Right lung (tissue), 5 donors: ENCODE data around the gene RELN. TPM values are rescaled to one million over a fixed set of nuclear protein-coding genes. Genes with fewer than 3 reads are reported as not detected.
"Not testable (repeated sequence)": the region's sequence is repeated elsewhere in the genome, so short reads cannot be mapped to it uniquely, and the experiment has no call there.

Experiments used
- DNase-seq, 2 donors: peaks; one replicate each; pipeline ENCODE4 v3.0.0-alpha.2; 2013
- polyA plus RNA-seq, 5 donors: library from polyadenylated mRNA; unstranded; fragments of 120-200 nt; gene quantifications; one replicate each; pipeline versions ENCODE4 v1.2.1 to v1.2.3, GENCODE V29; 2013; ENCODE audit warnings: inconsistent platforms in 1 of 5, low replicate concordance in 1 of 5; ENCODE audit not compliant: insufficient read length in 5 of 5, insufficient read depth in 1 of 5

Gene RELN
- polyA plus RNA-seq, 5 donors: 8.7 to 24.7 (median 17.2) TPM

DNA sequence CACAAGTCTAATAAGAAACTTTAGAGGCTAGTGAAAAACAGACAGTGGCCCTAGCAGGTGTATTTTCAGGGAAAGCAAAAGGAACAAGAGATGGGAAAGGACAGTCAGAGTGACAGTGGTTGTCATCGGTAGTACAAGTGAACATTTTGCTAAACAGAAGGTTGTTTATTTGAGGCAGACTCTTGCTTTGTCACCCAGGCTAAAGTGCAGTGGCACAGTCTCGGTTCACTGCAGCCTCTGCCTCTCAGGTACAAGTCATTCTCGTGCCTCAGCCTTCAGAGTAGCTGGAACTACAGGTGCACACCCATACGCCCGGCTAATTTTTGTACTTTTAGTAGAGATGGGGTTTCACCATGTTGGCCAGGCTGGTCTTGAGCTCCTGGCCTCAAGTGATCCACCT, 195.8 kb downstream of the RELN start:
- no peak for DNase-seq

DNA sequence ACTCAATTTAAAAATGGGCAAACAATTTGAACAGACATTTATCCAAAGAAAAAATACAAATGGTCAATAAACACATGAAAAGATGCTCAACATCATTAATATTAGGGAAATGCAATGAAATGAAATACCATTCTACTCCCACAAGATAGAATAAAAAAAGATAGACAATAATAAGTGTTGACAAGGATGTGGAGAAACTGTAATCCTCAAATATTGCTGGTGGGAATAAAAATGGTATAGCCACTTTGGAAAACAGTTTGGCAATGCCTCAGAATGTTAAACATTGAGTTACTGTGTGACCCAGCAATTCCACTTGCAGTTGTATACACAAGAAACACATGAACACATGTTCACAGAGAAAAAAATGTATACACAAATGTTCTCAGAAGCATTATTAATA, 197.6 kb downstream of the RELN start:
- DNase-seq: no peak

DNA sequence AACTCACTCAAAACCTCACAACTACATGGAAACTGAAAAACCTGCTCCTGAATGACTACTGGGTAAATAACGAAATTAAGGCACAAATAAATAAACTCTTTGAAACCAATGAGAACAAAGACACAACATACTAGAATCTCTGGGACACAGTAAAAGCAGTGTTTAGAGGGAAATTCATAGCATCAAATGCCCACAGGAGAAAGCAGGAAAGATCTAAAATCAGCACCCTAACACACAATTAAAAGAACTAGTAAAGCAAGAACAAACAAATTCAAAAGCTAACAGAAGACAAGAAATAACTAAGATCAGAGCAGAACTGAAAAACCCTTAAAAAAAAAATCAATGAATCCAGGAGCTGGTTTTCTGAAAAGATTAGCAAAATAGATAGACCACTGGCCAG, 202.4 kb downstream of the RELN start:
- DNase-seq: not testable (repeated sequence)

DNA sequence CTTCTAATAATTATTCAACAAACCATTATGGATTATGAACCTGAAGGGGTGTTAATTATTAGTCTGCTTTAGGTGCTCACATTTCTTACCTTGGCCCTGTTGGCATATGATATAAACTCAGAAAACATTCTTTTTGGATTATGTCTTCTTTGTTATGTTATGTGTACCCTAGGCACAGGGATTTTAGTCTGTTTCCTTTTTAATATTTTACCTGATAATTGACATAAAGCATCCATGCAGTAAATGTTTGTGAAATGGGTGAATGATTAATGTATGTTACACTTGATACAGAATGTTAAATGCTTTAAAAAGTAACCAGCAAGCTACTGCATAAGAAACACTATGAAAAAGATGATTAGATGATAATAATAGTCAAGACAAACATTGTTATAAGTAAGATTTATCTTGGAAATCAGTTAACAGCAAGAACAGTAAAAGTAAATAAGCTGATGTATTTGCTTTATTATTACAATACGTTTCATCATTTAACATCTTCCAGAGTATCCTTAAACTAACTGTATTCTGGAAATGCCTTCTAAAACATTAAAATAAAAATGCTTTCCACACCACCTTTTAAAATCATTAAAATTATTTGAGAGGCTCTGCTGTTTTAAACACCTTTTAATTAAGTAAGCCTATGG, 204.7 kb downstream of the RELN start:
- no peak for DNase-seq

DNA sequence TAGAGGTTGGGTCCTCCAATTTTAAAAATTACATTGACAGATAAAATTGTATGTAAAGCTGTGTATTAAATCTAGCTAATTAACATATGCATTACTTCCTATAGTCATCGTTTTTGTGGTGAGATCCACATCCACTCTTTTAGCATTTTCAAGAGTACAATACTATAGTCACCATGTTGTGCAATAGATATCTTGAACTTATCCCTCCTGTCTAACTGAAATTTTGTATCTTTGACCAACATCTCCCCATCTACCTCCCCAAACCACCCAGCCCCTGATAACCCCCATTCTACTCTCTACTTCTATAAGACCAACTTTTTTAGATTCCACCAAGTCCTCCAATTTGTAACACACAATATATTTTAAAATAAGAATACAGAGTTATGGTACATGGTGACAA, 208.0 kb downstream of the RELN start:
- DNase-seq: no peak

- DNase-seq: not testable (repeated sequence)
Measured at GRCh38 chr7:103780561-103780960, 208.9 kb downstream of the RELN start.

- DNase-seq: no peak
Measured at GRCh38 chr7:103777440-103777839, 212.0 kb downstream of the RELN start.

DNA sequence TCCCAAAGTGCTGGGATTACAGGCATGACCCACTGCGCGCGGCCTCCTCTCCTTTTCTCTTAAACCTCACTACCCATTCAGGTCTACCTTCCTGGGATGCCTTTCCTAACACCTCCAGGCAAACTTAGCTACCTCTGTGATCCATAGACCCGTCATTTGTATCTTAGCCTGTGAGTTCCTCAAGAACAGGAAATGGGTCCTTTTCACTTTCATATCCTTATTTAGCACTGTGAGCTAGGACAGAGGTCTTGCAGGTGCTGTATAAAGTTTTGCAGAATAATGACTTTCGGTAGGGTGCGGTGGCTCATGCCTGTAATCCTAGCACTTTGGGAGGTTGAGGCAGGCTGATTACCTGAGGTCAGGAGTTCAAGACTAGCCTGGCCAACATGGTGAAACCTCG, 215.7 kb downstream of the RELN start:
- no peak for DNase-seq

GRCh38 chr7:103772171-103772773, 217.2 kb downstream of the RELN start:
- no peak for DNase-seq

GRCh38 chr7:103771294-103771693, 218.2 kb downstream of the RELN start:
- DNase-seq: no peak

DNA sequence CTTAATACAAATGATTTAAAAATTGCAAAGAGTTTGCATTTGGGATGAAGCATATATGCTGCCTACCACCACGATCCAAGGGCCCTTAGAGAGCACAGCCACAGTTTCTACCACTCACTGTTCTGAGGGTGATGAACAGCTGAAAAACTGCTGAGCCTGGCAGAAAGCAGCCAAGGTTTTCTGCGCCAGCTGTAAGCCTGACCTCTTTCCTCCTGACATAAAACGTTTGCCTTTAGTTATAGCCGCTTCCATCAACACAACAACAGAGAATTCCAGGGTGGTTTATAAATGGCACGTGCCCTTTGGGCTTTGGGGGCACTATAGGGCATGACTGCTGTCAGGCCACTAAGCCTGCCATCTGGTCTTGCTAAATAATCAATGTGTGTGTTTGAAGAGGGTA, 222.8 kb downstream of the RELN start:
- DNase-seq: peak; percentile 15 to 23

- DNase-seq: no peak
Measured at GRCh38 chr7:103765901-103766300, 223.6 kb downstream of the RELN start.

DNA sequence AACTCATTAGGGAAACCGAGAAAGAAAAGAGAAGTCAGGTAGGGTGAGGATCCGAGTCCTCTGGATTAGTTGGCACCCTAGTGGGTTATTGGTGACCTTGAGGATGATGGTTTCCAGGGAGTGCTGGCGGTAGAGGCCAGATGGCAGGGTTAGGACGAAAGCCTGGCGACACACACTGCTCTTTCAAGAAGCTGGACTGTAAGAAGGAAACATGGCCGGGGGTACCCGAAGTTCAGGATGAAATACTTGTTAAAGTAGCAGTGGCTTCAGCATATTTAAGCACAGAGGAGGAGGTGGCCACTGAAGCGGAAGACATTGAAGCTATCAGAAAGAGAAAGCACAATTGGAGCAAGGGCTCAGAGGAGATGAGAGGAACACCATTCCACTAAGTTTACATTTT, 224.6 kb downstream of the RELN start:
- DNase-seq: no peak

- DNase-seq: no peak
Measured at GRCh38 chr7:103762877-103763276, 226.6 kb downstream of the RELN start.

DNA sequence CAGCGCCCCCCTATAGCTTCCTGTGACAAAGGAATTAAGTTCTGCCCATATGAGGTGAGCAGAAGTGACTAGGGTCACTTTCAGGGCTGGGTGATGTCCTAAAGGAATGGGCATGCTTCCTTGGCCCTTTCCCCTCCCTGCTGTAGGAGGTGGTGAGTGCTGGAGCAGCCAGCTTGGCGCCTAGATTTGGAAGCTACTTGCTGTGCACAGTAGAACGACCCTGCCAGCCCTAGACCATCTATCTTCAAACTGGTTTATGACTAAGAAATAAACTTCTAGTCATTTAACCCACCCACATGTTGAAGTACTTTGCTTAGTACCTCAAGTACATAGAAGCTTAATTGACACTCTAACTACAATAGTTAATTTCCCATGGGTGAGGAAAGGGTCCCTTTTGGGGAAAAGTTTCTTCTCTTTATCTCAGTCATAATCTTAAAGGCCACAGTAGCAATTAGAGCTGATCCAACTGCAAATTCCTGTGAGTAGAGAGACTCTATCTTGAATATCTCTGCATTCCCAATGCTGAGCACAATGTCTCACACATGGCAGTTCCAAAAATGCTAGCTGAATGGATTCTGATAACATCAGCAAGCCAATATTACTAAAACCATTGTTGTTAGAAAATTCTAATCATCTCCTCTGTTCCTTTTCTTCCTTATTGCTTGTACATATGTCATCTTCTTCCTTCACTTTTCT, 227.2 kb downstream of the RELN start:
- no peak for DNase-seq

DNA sequence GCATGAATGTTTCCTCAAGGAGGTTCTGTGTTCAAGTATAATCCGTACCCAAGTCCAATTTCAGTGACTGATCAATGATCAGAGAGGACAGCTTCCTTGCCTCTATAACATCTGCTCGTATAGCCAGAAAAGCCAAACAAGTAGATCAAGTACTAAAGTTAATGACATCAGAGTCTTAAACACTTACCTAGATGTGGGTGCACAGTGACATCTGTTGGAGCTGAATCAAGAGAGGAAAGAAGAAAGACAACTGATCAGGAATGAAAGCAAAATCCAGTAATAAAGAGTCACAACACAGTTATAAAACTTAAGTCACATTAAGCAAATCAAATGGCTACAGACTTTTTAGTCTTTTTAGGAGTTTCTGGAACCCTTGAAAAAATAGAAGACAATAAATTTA, 236.5 kb downstream of the RELN start:
- no peak for DNase-seq

DNA sequence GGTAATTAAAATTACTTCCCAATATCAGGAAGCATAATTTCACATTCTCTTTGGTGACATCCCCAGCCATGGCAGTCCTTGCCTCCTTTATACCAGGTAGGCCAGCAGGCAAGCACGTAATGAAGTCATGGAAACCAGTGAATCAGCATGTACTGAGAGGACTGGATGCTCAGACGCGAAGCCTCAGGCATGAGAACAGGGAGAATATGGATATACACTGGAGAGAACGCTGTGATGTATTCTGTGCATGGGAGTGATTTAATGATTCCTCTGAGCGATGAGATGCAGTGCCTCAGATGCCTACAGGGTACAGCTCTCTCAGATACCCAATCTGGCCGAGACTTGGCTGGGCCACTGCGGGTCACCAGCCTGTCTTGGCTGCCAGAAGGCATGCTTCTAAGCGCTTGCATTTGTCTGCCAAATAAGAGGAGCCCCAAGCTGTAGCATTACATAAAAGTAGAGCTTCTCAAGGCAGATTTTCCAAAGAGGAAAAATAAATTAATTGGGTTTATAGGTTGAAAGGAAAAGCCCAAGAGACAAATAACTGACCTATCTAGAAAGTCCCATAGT, 238.1 kb downstream of the RELN start:
- no peak for DNase-seq

DNA sequence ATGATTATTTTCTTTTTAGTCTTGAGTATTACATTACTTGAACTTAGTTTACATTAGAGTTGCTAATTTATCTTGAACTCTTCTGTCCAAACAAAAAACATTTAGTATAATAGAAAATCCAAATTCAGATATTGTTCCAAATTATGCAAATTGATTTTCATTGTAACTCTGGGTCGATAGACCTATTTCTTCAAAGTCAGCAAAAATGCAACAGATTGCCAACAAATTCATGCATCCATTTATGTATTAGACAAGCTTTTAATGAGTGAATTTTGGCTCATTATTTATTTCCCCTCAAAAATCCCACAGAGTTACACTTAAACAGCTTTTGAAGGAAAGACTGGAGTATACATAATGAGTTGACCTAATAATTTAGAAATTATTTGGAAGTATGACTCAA, 240.8 kb downstream of the RELN start:
- DNase-seq: no peak

- no peak for DNase-seq
Measured at GRCh38 chr7:103735377-103735776, 254.1 kb downstream of the RELN start.

DNA sequence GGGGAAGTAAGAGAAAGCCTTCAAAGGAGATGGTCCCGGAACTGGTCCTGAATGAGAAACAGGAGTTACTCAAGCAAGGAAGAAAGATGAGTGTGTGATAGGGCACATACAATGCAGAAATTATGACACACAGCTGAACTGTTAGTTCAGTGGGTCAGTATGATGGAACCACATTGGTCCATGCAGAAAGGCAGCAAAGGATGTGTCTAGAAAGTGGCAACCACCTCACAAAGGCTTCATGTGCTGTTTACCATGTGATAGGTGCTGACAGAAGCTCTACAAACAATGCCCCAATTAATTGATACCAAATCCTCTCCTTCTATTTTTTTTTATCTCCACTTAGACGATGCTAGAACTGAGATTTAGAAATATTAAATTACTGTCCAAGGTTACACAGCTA, 258.3 kb downstream of the RELN start:
- DNase-seq: no peak

DNA sequence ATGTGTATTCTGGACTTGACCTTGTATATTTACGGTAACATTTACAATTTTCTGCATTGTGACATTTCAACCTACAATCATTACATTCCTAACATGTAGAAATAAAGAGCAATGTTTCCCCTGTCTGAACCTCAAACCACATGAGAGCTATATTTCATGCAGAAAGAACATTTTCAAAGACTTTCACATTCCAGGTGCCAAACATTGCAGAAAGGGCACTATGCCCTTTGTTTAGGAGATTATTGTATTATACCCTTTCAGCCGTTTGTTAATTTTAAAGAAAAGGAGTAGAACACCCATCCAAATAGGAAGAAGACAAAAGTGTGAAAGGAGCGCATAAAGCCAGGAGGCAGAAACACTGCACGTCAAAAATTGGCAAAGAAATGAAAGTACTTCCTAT, 260.4 kb downstream of the RELN start:
- no peak for DNase-seq

DNA sequence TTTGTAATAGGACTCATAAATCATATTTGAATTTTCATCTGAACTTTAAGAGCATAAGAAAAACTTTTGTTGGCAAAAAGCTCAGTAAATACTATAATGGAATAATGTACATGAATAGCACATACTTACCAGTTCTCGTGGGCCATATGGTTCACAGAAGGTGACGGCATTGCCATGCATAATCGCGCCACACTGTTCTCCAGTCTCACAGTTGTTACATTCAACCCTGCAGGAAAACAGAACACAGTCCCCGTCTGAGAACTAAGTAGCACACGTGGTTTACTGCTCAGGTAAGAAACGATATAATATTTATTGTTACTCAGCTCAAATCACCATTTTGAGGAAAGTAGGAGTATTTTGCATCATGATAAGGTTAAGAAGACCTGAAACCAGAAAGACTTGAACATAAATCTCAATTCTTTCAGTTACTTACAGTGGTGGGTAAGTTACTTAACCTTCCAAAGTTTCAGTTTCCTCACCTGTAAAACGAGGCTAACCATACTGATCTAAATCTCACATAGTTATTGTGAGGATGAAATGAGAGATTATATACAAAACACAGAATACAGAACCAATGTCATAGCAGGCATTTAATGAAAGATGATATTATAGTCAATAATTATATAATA, 261.4 kb downstream of the RELN start:
- no peak for DNase-seq

GRCh38 chr7:103719070-103719469, 270.4 kb downstream of the RELN start:
- DNase-seq: no peak
